HepG2 (cell line): ENCODE measurements around the gene ALKBH4. TPM values are rescaled to one million over a fixed set of nuclear protein-coding genes. Genes with fewer than 3 reads are reported as not detected.

Source experiments
- CTCF ChIP-seq: sonication (generic); formaldehyde crosslinking; IDR thresholded peaks from 2 replicates; pipeline ENCODE4 v1.5.0; 2020; ENCODE audit warnings: mild to moderate bottlenecking, missing genetic modification reagents, moderate library complexity
- ETV5 ChIP-seq: IDR thresholded peaks from 2 replicates; pipeline ENCODE4 v1.6.1; 2018; ENCODE audit warnings: missing biosample characterization, missing genetic modification reagents, inconsistent platforms, borderline replicate concordance
- FOXP1 ChIP-seq, 2 experiments: fragments of 450-650 bp in 1 of 2; IDR thresholded peaks; 2 replicates each; pipeline ENCODE4 v1.6.1; 2017 to 2018; ENCODE audit warnings: antibody characterized with exemption in 1 of 2
- GATAD2A ChIP-seq: IDR thresholded peaks from 2 replicates; pipeline ENCODE4 v1.6.1; 2016
- PHF21A ChIP-seq: sonication (generic); formaldehyde crosslinking; IDR thresholded peaks from 2 replicates; pipeline ENCODE4 v1.5.0; 2020; ENCODE audit warnings: mild to moderate bottlenecking, missing genetic modification reagents
- RARA ChIP-seq: IDR thresholded peaks from 2 replicates; pipeline ENCODE4 v1.6.1; 2016; ENCODE audit warnings: missing genetic modification reagents, missing compliant biosample characterization
- RXRB ChIP-seq: IDR thresholded peaks from 2 replicates; pipeline ENCODE4 v1.6.1; 2016; ENCODE audit warnings: borderline replicate concordance, missing genetic modification reagents, missing compliant biosample characterization
- ZBTB33 ChIP-seq: sonication (generic); formaldehyde crosslinking; IDR thresholded peaks from 2 replicates; pipeline ENCODE4 v1.4.0; 2020; ENCODE audit warnings: missing genetic modification reagents
- ZBTB38 ChIP-seq: sonication (generic); formaldehyde crosslinking; IDR thresholded peaks from 2 replicates; pipeline ENCODE4 v1.5.1; 2020; ENCODE audit warnings: mild to moderate bottlenecking, missing genetic modification reagents
- ZNF12 ChIP-seq: sonication (generic); formaldehyde crosslinking; IDR thresholded peaks from 2 replicates; pipeline ENCODE4 v1.5.0; 2020; ENCODE audit warnings: missing genetic modification reagents
- ZNF280D ChIP-seq: sonication (generic); formaldehyde crosslinking; IDR thresholded peaks from 2 replicates; pipeline ENCODE4 v1.5.1; 2020; ENCODE audit warnings: mild to moderate bottlenecking, missing genetic modification reagents
- ZNF468 ChIP-seq: sonication (generic); formaldehyde crosslinking; IDR thresholded peaks from 2 replicates; pipeline ENCODE4 v1.8.0; 2022; ENCODE audit warnings: mild to moderate bottlenecking, moderate library complexity, missing genetic modification reagents
- ZNF678 ChIP-seq: sonication (generic); formaldehyde crosslinking; IDR thresholded peaks from 2 replicates; pipeline ENCODE4 v1.4.0; 2020; ENCODE audit warnings: mild to moderate bottlenecking, missing genetic modification reagents
- ZNF879 ChIP-seq: sonication (generic); formaldehyde crosslinking; IDR thresholded peaks from 2 replicates; pipeline ENCODE4 v1.8.1; 2023; ENCODE audit warnings: missing genetic modification reagents
- polyA plus RNA-seq, 8 experiments: library from polyadenylated mRNA; depleted of rRNA in 3 of 8; stranded (reverse) in 7 of 8; unstranded in 1 of 8; fragments of >200 nt; fragmentation: Illumina TruSeq in 4 of 8; extraction: Trizol in 4 of 8; gene quantifications; 2 replicates each; pipeline versions ENCODE4 v1.2.1 to v1.2.3, GENCODE V29; 2011 to 2016; ENCODE audit warnings: low read depth in 4 of 8, missing spikeins in 1 of 8, mixed read lengths in 1 of 8; ENCODE audit not compliant: insufficient read depth in 1 of 8
- total RNA-seq, 5 experiments: library from RNA; depleted of rRNA; stranded (reverse); fragments of >200 nt; fragmentation: Illumina TruSeq; extraction: Trizol; gene quantifications; 2 replicates each; pipeline ENCODE4 v1.2.3, GENCODE V29; 2016; ENCODE audit warnings: low read depth in 1 of 5
- TF ChIP-seq, protein P1 (sequence below): sonication (generic); formaldehyde crosslinking; IDR thresholded peaks from 2 replicates; pipeline ENCODE4 v1.4.0; 2020; ENCODE audit warnings: missing genetic modification reagents, borderline replicate concordance

Gene ALKBH4
- total and polyA plus RNA-seq, 2 of the 13 experiments (the other 11 are each of a cell fraction or from before 2014, with no cell fraction given): 2.6 to 8.8 TPM

- TF ChIP-seq ZNF12: peak; percentile 94
- TF ChIP-seq ZNF468 (CRISPR knock-in tag): no peak
- peak; percentile 39; the same call in 1 of the 2 replicates for TF ChIP-seq ZBTB38 (CRISPR knock-in tag)
- TF ChIP-seq, protein P1, sequence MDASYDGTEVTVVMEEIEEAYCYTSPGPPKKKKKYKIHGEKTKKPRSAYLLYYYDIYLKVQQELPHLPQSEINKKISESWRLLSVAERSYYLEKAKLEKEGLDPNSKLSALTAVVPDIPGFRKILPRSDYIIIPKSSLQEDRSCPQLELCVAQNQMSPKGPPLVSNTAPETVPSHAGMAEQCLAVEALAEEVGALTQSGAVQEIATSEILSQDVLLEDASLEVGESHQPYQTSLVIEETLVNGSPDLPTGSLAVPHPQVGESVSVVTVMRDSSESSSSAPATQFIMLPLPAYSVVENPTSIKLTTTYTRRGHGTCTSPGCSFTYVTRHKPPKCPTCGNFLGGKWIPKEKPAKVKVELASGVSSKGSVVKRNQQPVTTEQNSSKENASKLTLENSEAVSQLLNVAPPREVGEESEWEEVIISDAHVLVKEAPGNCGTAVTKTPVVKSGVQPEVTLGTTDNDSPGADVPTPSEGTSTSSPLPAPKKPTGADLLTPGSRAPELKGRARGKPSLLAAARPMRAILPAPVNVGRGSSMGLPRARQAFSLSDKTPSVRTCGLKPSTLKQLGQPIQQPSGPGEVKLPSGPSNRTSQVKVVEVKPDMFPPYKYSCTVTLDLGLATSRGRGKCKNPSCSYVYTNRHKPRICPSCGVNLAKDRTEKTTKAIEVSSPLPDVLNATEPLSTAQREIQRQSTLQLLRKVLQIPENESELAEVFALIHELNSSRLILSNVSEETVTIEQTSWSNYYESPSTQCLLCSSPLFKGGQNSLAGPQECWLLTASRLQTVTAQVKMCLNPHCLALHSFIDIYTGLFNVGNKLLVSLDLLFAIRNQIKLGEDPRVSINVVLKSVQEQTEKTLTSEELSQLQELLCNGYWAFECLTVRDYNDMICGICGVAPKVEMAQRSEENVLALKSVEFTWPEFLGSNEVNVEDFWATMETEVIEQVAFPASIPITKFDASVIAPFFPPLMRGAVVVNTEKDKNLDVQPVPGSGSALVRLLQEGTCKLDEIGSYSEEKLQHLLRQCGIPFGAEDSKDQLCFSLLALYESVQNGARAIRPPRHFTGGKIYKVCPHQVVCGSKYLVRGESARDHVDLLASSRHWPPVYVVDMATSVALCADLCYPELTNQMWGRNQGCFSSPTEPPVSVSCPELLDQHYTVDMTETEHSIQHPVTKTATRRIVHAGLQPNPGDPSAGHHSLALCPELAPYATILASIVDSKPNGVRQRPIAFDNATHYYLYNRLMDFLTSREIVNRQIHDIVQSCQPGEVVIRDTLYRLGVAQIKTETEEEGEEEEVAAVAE (CRISPR knock-in tag): 0 out of 2 replicates have a peak, but pooled peaks have one; percentile 30
- TF ChIP-seq ZNF280D (CRISPR knock-in tag): no peak
- TF ChIP-seq ZNF678 (CRISPR knock-in tag): no peak
- peak; percentile 33; the same call in 1 of the 2 replicates for TF ChIP-seq RARA (CRISPR knock-in tag)
- TF ChIP-seq CTCF: no peak
- 0 out of 2 replicates have a peak, but pooled peaks have one; percentile 37 for TF ChIP-seq PHF21A
- TF ChIP-seq ZBTB33: peak; percentile 45; the same call in 1 of the 2 replicates
- peak; percentile 27; the same call in 1 of the 2 replicates for TF ChIP-seq ETV5 (CRISPR knock-in tag)
- peak; percentile 44; the same call in 1 of the 2 replicates for TF ChIP-seq RXRB
- no peak for TF ChIP-seq GATAD2A (CRISPR knock-in tag)
- no peak for TF ChIP-seq FOXP1 (IDR thresholded peaks at IDR 0.05)
- TF ChIP-seq FOXP1 (CRISPR knock-in tag; IDR thresholded peaks at IDR 0.05): peak; percentile 21; the same call in 1 of the 2 replicates
- no peak for TF ChIP-seq ZNF879 (CRISPR knock-in tag)
Measured at GRCh38 chr7:102439963-102440795, 24.5 kb downstream of the ALKBH4 start (continued).
